NCI-H524 (cell line): ENCODE measurements around the gene THSD1.
"Not testable (repeated sequence)": the region's sequence is repeated elsewhere in the genome, so short reads cannot be mapped to it uniquely, and the experiment has no call there.

Experiments used
- DNase-seq, 2 experiments: peaks; one replicate each; lab custom pipeline; 2025; lab: John Stamatoyannopoulos, UW

THSD1 gene

DNA sequence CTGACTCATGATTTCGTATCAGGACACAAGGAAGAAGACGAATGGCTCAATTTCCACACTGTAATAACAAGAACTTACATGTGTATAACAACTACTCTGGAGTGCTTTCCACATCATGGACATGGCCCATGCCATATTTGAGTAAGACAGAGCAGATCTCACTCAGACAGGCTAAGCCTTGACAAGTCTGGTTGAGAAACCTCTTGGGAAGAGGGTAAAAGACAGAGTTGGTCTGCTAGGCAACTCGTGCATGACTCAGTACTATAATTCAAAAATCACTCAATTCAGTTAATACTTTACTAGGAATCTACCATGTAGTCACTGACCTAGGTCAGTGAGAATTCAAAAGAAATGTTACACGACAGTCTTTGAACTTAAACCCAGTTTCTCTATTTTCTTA is 5.7 kb upstream of the THSD1 start:
- DNase-seq, result no peak

- not testable (repeated sequence) for DNase-seq
Observed at GRCh38 chr13:52408071-52408658, 2.2 kb upstream of the THSD1 start.

GRCh38 chr13:52407436-52407835 is 1.5 kb upstream of the THSD1 start:
- DNase-seq, result not testable (repeated sequence)

DNA sequence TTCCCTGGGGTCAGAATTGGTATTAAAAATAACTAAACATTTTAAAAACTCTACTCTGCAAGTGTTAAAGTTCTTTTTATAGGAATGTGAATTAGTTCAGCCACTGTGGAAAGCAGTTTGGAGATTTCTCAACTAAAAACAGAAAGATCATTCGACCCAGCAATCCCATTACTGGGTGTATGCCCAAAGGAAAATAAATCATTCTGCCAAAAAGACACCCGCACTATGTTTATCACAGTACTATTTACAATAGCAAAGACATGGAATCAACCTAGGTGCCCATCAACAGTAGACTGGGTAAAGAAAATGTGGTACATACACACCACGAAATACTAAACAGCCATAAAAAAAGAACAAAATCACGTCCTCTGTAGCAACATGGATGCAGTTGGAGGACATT is 657 bp upstream of the THSD1 start:
- no peak for DNase-seq

- DNase-seq, result peak in 1 of 2 experiments; percentile 12
Observed at GRCh38 chr13:52405369-52405766, 604 bp downstream of the THSD1 start.

- DNase-seq, result no peak
Observed at GRCh38 chr13:52399708-52400107, 6.3 kb downstream of the THSD1 start.

GRCh38 chr13:52399046-52399445 is 6.9 kb downstream of the THSD1 start:
- DNase-seq, result no peak

- DNase-seq, result peak; percentile 40 to 66
Observed at GRCh38 chr13:52395704-52396103, 10.3 kb downstream of the THSD1 start.

DNA sequence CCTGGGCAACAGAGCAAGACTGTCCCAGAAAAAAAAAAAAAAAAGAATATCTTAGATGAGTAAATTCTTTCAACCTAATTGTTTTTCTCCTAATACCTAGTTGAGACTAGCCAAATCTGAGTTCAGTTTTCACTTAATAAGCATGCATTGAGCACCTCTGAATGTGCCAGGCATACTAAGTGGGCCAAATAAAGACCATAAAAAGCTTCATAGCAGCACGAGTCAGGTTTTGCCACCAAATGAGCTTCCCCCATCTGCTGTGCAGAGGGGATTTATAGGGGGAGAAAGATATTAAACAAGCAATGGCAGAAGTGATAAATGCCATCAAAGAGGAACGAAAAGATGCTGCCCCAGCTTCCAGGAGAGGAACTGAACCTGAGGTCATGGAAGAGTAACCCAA is 11.4 kb downstream of the THSD1 start:
- DNase-seq, result peak; percentile 71 to 80

GRCh38 chr13:52393572-52394357 is 12.2 kb downstream of the THSD1 start:
- DNase-seq, result no peak

DNA sequence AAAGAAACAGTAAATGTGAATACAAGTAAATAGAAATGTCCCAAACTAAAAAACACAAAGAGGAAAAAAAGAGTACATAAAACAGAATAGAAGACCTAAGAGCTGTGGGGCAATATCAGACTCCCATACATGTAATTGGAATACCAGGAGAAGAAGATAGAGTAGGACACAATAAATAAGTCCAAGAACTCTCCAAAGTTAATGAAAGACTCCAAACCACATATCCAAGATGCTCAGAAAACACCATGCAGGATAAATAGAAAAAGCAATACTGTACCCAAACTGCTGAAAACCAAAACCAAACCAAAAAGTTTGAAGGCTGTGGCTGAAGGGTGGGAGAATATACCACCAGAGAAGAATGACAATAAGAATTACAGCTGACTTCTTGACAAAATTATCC is 18.3 kb downstream of the THSD1 start:
- DNase-seq, result no peak

GRCh38 chr13:52385870-52386269 is 20.1 kb downstream of the THSD1 start:
- no peak for DNase-seq

- DNase-seq, result no peak
Observed at GRCh38 chr13:52383366-52383765, 22.6 kb downstream of the THSD1 start.

DNA sequence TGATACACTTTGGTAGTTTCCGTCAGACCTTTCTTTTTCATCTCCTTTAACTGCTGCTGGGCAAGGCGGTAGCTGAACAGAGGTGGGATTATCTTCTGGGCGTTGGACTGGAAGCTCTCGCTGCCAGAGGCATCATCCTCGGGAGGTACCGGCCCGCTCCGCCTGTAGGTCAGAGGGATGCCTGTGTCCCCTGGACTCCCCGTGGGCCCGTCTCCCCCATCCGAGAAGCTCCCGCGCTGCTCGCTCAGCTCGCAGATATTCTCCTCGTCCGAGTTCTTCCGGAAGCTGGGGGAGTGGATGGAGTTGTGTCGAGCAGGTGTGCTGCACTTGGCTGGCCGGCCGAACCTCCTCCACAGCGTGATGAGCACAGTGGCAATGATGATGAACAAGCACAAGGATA is 27.7 kb downstream of the THSD1 start:
- DNase-seq, result no peak

DNA sequence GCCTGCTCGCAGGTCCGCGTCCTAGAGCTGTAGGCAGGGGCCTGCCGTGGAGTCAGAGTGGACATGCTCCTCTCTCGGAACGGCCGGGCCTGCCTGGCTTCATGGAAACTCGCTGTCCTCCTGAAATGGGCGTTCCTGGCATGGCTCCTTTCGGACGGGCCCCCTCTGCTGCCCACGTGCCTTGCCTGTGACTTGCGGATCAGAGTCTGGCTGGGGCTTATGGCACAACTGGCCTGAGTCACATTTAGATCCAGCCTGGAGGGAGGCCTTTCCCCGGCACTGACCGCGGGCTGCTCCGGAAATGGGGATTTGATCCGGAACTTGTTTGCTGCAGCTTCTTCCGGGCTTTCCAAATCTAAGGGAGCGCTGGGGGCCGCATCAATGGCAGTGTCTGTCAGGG is 28.1 kb downstream of the THSD1 start:
- DNase-seq, result no peak

- DNase-seq, result no peak
Observed at GRCh38 chr13:52374873-52375411, 31.0 kb downstream of the THSD1 start.

- no peak for DNase-seq
Observed at GRCh38 chr13:52374389-52374788, 31.6 kb downstream of the THSD1 start.

DNA sequence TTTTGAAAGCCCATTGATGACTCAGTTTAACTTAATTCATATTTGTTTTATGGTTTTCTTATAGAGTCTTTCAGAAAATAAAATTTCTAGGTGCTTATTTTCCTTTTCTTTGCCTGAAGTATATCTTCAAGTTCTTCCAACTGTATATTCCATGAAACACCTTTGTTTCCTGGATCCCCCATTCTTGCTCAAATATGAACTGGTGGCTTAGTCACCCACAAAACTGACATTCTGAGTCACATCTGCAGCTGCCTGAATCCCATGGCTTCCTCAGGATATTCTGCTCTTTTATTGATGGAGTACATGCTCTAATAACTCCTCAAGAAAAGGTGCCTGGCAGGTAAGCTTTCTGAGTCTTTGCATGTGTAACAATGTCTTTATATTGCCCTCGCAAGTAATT is 32.7 kb downstream of the THSD1 start:
- DNase-seq, result not testable (repeated sequence)

- no peak for DNase-seq
Observed at GRCh38 chr13:52371736-52372247, 34.2 kb downstream of the THSD1 start.

DNA sequence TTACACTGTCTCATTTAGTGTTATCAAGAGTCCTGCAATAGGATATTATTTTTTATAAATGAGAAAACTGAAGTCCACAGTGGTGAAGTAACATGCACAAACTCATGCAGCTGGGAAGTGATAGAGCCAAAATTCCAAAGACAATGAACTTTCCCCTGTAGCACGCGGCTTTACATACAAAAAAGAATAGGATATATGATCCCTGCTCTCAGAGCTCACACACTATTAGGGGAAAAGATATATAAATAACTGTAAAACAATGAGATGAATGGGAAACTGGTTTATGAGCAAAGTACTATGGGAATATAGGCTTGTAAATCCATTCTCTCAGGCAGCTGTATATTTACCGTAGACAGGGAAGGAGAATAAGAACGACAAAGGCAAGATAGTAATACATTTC is 39.7 kb downstream of the THSD1 start:
- DNase-seq, result no peak

GRCh38 chr13:52362169-52362887 is 43.6 kb downstream of the THSD1 start:
- not testable (repeated sequence) for DNase-seq

DNA sequence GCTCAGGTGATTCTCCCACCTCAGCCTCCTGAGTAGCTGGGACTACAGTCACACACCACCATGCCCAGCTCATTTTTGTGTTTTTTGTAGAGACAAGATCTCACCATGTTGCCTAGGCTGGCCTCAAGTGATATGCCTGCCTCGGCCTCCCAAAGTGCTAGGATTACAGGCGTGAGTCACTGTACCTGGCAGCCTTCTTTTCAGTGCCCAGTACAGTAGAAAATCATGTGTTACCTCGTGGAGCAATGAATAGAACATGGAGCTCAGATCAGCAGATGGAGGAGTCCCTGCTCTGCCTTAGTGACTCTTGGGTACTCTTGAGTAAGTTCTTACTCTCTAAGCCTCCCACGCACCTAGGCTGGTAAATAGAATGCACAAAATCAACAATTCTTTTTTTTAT is 44.7 kb downstream of the THSD1 start:
- DNase-seq, result no peak

- peak in 1 of 2 experiments; percentile 16 for DNase-seq
Observed at GRCh38 chr13:52359534-52359933, 46.4 kb downstream of the THSD1 start.
